Left forelimb (tissue), 1 donor: ENCODE measurements around the gene DOHH.
"Not testable (repeated sequence)": the region's sequence is repeated elsewhere in the genome, so short reads cannot be mapped to it uniquely, and the experiment has no call there.

Experiments
- DNase-seq: peaks from one replicate; pipeline ENCODE4 v3.0.0-alpha.2; 2018; ENCODE audit warnings: low spot score

DOHH gene

GRCh38 chr19:3534375-3535234, 34.1 kb upstream of the DOHH start:
- no peak for DNase-seq

- DNase-seq, result no peak
Observed at GRCh38 chr19:3533563-3534216, 33.2 kb upstream of the DOHH start.

- no peak for DNase-seq
Observed at GRCh38 chr19:3533033-3533432, 32.6 kb upstream of the DOHH start.

- DNase-seq, result no peak
Observed at GRCh38 chr19:3532154-3532786, 31.8 kb upstream of the DOHH start.

GRCh38 chr19:3531716-3532115, 31.2 kb upstream of the DOHH start:
- no peak for DNase-seq

- no peak for DNase-seq
Observed at GRCh38 chr19:3530389-3530788, 29.9 kb upstream of the DOHH start.

GRCh38 chr19:3529299-3529698, 28.8 kb upstream of the DOHH start:
- not testable (repeated sequence) for DNase-seq

GRCh38 chr19:3528539-3529211, 28.2 kb upstream of the DOHH start:
- DNase-seq, result no peak

GRCh38 chr19:3528080-3528479, 27.6 kb upstream of the DOHH start:
- no peak for DNase-seq

- DNase-seq, result no peak
Observed at GRCh38 chr19:3527238-3527910, 26.9 kb upstream of the DOHH start.

GRCh38 chr19:3526507-3527237, 26.2 kb upstream of the DOHH start:
- DNase-seq, result no peak

GRCh38 chr19:3524904-3525451, 24.5 kb upstream of the DOHH start:
- no peak for DNase-seq

- DNase-seq, result no peak
Observed at GRCh38 chr19:3524078-3524842, 23.8 kb upstream of the DOHH start.

GRCh38 chr19:3523361-3524077, 23.0 kb upstream of the DOHH start:
- no peak for DNase-seq

GRCh38 chr19:3522421-3523360, 22.2 kb upstream of the DOHH start:
- DNase-seq, result no peak

GRCh38 chr19:3521104-3521445, 20.6 kb upstream of the DOHH start:
- no peak for DNase-seq

GRCh38 chr19:3520166-3521103, 20.0 kb upstream of the DOHH start:
- DNase-seq, result no peak
